A549 (cell line): ENCODE data around the gene PRSS56.
A peak's percentile ranks its signal among the peaks of the same experiment; 100 is the strongest.

ENCODE experiments used
- CTCF ChIP-seq: fragments of >200 bp; sonication (Bioruptor Twin); formaldehyde crosslinking; IDR thresholded peaks from 3 replicates; pipeline ENCODE4 v1.5.1; 2016
- JUNB ChIP-seq: fragments of >200 bp; sonication (Bioruptor Twin); formaldehyde crosslinking; IDR thresholded peaks from 2 replicates; pipeline ENCODE4 v1.6.1; 2016
- MAFK ChIP-seq: fragments of 450-650 bp; IDR thresholded peaks from 2 replicates; pipeline ENCODE4 v1.6.1; 2014; ENCODE audit not compliant: partially characterized antibody
- MAZ ChIP-seq: fragments of 150-350 bp; IDR thresholded peaks from 2 replicates; pipeline ENCODE4 v1.6.1; 2014; ENCODE audit warnings: antibody characterized with exemption, low read depth, low read length, borderline replicate concordance
- POLR2A ChIP-seq: IDR thresholded peaks from 2 replicates; pipeline ENCODE4 v1.6.1; 2012; ENCODE audit warnings: mild to moderate bottlenecking, low read length
- RAD21 ChIP-seq, 2 experiments: fragments of >200 bp in 1 of 2; sonication (Bioruptor Twin) in 1 of 2; formaldehyde crosslinking in 1 of 2; IDR thresholded peaks in 1 of 2; conservative IDR thresholded peaks in 1 of 2; 2 replicates in 1 of 2; 3 replicates in 1 of 2; pipeline ENCODE4 v1.6.1; 2012 to 2018; ENCODE audit warnings: inconsistent platforms in 1 of 2
- RCOR1 ChIP-seq: fragments of 150-350 bp; IDR thresholded peaks from 2 replicates; pipeline ENCODE4 v1.6.1; 2014; ENCODE audit warnings: antibody characterized with exemption, low read length, low read depth
- USF2 ChIP-seq: fragments of 450-650 bp; IDR thresholded peaks from 2 replicates; pipeline ENCODE4 v1.6.1; 2014; ENCODE audit warnings: antibody characterized with exemption
- TF ChIP-seq, protein P1 (sequence below): fragments of 250-450 bp; sonication (Bioruptor Pico); IDR thresholded peaks from 2 replicates; pipeline ENCODE4 v1.5.0; 2020; ENCODE audit warnings: low read depth, mild to moderate bottlenecking, moderate library complexity

GRCh38 chr2:232550354-232551249 is 30.4 kb downstream of the PRSS56 start, which contains the start of the genes EIF4E2 and TIGD1:
- TF ChIP-seq RCOR1 = peak; percentile 75; the same call in 1 of the 2 replicates
- TF ChIP-seq CTCF = no peak; the same call in 2 of the 3 replicates
- no peak for TF ChIP-seq RAD21 (conservative IDR thresholded peaks at IDR 0.05 in 1 of 2, IDR thresholded peaks at IDR 0.05 in 1 of 2)
- TF ChIP-seq, protein P1, sequence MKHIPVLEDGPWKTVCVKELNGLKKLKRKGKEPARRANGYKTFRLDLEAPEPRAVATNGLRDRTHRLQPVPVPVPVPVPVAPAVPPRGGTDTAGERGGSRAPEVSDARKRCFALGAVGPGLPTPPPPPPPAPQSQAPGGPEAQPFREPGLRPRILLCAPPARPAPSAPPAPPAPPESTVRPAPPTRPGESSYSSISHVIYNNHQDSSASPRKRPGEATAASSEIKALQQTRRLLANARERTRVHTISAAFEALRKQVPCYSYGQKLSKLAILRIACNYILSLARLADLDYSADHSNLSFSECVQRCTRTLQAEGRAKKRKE = no peak
- no peak for TF ChIP-seq MAFK
- TF ChIP-seq MAZ = no peak
- peak; percentile 91 for TF ChIP-seq POLR2A
- no peak for TF ChIP-seq USF2
- no peak for TF ChIP-seq JUNB
